Peyer's patch (tissue), 4 donors: ENCODE results near the gene PLB1.
A peak's percentile ranks its signal among the peaks of the same experiment; 100 is the strongest.

ENCODE experiments used
- POLR2A ChIP-seq, 2 donors: fragments of 450-650 bp; IDR thresholded peaks; one replicate each; pipeline ENCODE4 v1.5.1; 2017; ENCODE audit warnings: antibody characterized with exemption in 2 of 2, mild to moderate bottlenecking in 2 of 2, moderate library complexity in 2 of 2
- TF ChIP-seq, protein P1 (sequence below), 6 experiments: fragments of 450-650 bp in 4 of 6; fragments of 200-600 bp in 2 of 6; sonication (generic) in 1 of 6; IDR thresholded peaks; one replicate each; pipeline ENCODE4 v1.5.1; 2017 to 2019; ENCODE audit warnings: antibody characterized with exemption in 6 of 6, mild to moderate bottlenecking in 3 of 6, moderate library complexity in 1 of 6

DNA sequence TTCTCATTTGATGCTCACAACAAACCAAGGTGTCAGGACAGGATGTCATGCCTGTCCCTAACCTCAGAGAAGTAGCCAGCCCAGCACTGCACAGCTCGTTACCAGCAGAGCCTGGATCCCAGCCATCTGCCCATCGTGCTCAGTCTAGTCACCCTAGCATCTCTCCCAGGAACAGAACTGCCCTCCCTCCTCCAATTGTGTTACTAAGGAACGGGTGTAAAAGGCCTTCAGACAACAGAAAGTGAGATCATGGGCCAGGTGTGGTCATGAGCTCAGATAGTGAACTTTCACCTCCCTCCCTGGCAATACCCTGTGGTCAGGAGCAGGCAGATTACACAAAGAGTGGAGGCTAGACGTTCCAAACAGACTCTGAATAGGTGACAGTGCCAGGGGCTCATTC, 144.0 kb downstream of the PLB1 start:
- TF ChIP-seq, protein P1, sequence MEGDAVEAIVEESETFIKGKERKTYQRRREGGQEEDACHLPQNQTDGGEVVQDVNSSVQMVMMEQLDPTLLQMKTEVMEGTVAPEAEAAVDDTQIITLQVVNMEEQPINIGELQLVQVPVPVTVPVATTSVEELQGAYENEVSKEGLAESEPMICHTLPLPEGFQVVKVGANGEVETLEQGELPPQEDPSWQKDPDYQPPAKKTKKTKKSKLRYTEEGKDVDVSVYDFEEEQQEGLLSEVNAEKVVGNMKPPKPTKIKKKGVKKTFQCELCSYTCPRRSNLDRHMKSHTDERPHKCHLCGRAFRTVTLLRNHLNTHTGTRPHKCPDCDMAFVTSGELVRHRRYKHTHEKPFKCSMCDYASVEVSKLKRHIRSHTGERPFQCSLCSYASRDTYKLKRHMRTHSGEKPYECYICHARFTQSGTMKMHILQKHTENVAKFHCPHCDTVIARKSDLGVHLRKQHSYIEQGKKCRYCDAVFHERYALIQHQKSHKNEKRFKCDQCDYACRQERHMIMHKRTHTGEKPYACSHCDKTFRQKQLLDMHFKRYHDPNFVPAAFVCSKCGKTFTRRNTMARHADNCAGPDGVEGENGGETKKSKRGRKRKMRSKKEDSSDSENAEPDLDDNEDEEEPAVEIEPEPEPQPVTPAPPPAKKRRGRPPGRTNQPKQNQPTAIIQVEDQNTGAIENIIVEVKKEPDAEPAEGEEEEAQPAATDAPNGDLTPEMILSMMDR (IDR thresholded peaks at IDR 0.05) = no peak
- TF ChIP-seq POLR2A (IDR thresholded peaks at IDR 0.05) = peak in 1 of 2 donors; percentile 34
